HG02943 (cell line): Measurements from ENCODE around the gene FGF8.

Experiments
- ATAC-seq: cut with Tn5 transposase; IDR thresholded peaks from one replicate; pipeline ENCODE4 v1.9.1; 2021; ENCODE audit warnings: mild to moderate bottlenecking, low read depth, moderate library complexity; ENCODE audit not compliant: unreplicated experiment

Gene FGF8

GRCh38 chr10:101782811-101783735 is 7.2 kb upstream of the FGF8 start, which contains the start of gene NPM3:
Gene NPM3, minus strand, starts transcription at chr10:101783446. Its CDS starts 56 bp downstream, at chr10:101783390.
- ATAC-seq = peak; percentile 64

- no peak for ATAC-seq
These were observed 6.3 kb upstream of the FGF8 start for GRCh38 chr10:101781984-101782810.

GRCh38 chr10:101781655-101781983 is 5.7 kb upstream of the FGF8 start:
- no peak for ATAC-seq

GRCh38 chr10:101780818-101781654 is 5.1 kb upstream of the FGF8 start:
- no peak for ATAC-seq

- no peak for ATAC-seq
These were observed 4.4 kb upstream of the FGF8 start for GRCh38 chr10:101780187-101780817.

GRCh38 chr10:101779544-101780186 is 3.8 kb upstream of the FGF8 start:
- ATAC-seq = no peak

GRCh38 chr10:101778781-101779543 is 3.0 kb upstream of the FGF8 start:
- ATAC-seq = no peak

- ATAC-seq = no peak
These were observed 2.4 kb upstream of the FGF8 start for GRCh38 chr10:101778151-101778780.

GRCh38 chr10:101777619-101778145 is 1.8 kb upstream of the FGF8 start:
- ATAC-seq = no peak

- no peak for ATAC-seq
These were observed 375 bp upstream of the FGF8 start for GRCh38 chr10:101776161-101776817.

- no peak for ATAC-seq
These were observed 1.2 kb downstream of the FGF8 start for GRCh38 chr10:101774589-101775272.

GRCh38 chr10:101773923-101774588 is 1.9 kb downstream of the FGF8 start:
- no peak for ATAC-seq

GRCh38 chr10:101772895-101773761 is 2.8 kb downstream of the FGF8 start:
- no peak for ATAC-seq

GRCh38 chr10:101772017-101772894 is 3.7 kb downstream of the FGF8 start:
- no peak for ATAC-seq

- no peak for ATAC-seq
These were observed 4.5 kb downstream of the FGF8 start for GRCh38 chr10:101771380-101771779.
